Measurements from ENCODE around the gene MRPL24. TPM values are rescaled to one million over a fixed set of nuclear protein-coding genes. Genes with fewer than 3 reads are reported as not detected.

The MRPL24 gene
- total and polyA plus RNA-seq, 2 of the 13 experiments (the other 11 are each of a cell fraction or from before 2014, with no cell fraction given), result 38.1 to 42.9 TPM

- no peak for TF ChIP-seq ZNF142 (CRISPR knock-in tag; IDR thresholded peaks at IDR 0.05)
- TF ChIP-seq RFXANK (CRISPR knock-in tag; IDR thresholded peaks at IDR 0.05), result no peak
- TF ChIP-seq ZNF24 (IDR thresholded peaks at IDR 0.05), result no peak
- no peak for TF ChIP-seq SMAD3 (CRISPR knock-in tag; IDR thresholded peaks at IDR 0.05)
- TF ChIP-seq ZFP37 (CRISPR knock-in tag; IDR thresholded peaks at IDR 0.05; ENCODE audit: borderline replicate concordance), result no peak
- no peak for TF ChIP-seq TSC22D2 (CRISPR knock-in tag; IDR thresholded peaks at IDR 0.05; ENCODE audit: borderline replicate concordance)
- TF ChIP-seq KLF9 (CRISPR knock-in tag; IDR thresholded peaks at IDR 0.05; ENCODE audit: low read depth), result no peak
- TF ChIP-seq ZBTB46 (CRISPR knock-in tag; IDR thresholded peaks at IDR 0.05; ENCODE audit: borderline replicate concordance), result no peak
- TF ChIP-seq ZNF468 (CRISPR knock-in tag; IDR thresholded peaks at IDR 0.05), result no peak
- TF ChIP-seq EP300 (IDR thresholded peaks at IDR 0.05; ENCODE audit: low read depth in 2 of 2, low read length in 2 of 2), result peak; percentile 20 to 48; a peak in 2 of 4 replicates
- no peak for TF ChIP-seq EP300 (CRISPR knock-in tag; IDR thresholded peaks at IDR 0.05; ENCODE audit: borderline replicate concordance)
- peak; percentile 19; the same call in 1 of the 2 replicates for TF ChIP-seq ZNF740 (CRISPR knock-in tag; IDR thresholded peaks at IDR 0.05)
- peak; percentile 40 for TF ChIP-seq ZNF883 (CRISPR knock-in tag; IDR thresholded peaks at IDR 0.05; ENCODE audit: not compliant biosample characterization)
- no peak for TF ChIP-seq ZNF567 (CRISPR knock-in tag; IDR thresholded peaks at IDR 0.05; ENCODE audit: borderline replicate concordance)
- TF ChIP-seq NFAT5 (CRISPR knock-in tag; IDR thresholded peaks at IDR 0.05), result no peak
These were observed 6.1 kb upstream of the MRPL24 start (continued) for GRCh38 chr1:156746728-156747631.

Data from HepG2 (cell line).